Measurements from ENCODE around the gene FAM120AOS. TPM values are rescaled to one million over a fixed set of nuclear protein-coding genes. Genes with fewer than 3 reads are reported as not detected.

Gene FAM120AOS
- total RNA-seq, 1 donor from 2014 or later, result 38.7 TPM

DNA sequence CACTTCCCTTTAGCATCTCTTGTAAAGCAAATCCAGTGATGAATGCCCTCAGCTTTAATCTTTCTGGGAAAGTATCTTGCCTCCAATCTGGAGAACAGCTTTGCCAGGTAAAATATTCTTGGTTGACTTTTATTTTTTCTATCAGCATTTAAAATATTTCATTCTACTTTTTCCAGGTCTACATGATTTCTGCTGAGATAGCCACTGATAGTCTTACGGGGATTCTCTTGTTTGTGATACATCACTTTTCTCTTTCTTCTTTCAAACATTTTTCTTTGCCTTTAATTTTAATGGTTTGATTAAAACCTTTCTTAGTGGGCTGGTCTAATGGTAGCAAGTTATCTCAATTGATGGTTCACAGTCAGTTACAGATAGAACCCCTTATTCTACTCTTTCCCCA, 35.8 kb downstream of the FAM120AOS start:
- Mint-ChIP-seq H3K36me3 (ENCODE audit: low read depth, unreplicated experiment) (peaks cover 8% of the 10 kb centered on the region), H3K27me3 (ENCODE audit: unreplicated experiment) (peaks cover 4% of the 10 kb centered on the region), H3K4me3 (ENCODE audit: unreplicated experiment) (no peak overlapping the region), H3K9me3 (ENCODE audit: unreplicated experiment) (peaks cover 5% of the 10 kb centered on the region), H3K27ac (ENCODE audit: unreplicated experiment) (no peak overlapping the region), H3K4me1 (ENCODE audit: unreplicated experiment) (peaks cover 14% of the 10 kb centered on the region)
- TF ChIP-seq, protein P1, sequence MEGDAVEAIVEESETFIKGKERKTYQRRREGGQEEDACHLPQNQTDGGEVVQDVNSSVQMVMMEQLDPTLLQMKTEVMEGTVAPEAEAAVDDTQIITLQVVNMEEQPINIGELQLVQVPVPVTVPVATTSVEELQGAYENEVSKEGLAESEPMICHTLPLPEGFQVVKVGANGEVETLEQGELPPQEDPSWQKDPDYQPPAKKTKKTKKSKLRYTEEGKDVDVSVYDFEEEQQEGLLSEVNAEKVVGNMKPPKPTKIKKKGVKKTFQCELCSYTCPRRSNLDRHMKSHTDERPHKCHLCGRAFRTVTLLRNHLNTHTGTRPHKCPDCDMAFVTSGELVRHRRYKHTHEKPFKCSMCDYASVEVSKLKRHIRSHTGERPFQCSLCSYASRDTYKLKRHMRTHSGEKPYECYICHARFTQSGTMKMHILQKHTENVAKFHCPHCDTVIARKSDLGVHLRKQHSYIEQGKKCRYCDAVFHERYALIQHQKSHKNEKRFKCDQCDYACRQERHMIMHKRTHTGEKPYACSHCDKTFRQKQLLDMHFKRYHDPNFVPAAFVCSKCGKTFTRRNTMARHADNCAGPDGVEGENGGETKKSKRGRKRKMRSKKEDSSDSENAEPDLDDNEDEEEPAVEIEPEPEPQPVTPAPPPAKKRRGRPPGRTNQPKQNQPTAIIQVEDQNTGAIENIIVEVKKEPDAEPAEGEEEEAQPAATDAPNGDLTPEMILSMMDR (IDR thresholded peaks at IDR 0.05; ENCODE audit: unreplicated experiment), result no peak
- DNase-seq (ENCODE audit: low spot score), result no peak

DNA sequence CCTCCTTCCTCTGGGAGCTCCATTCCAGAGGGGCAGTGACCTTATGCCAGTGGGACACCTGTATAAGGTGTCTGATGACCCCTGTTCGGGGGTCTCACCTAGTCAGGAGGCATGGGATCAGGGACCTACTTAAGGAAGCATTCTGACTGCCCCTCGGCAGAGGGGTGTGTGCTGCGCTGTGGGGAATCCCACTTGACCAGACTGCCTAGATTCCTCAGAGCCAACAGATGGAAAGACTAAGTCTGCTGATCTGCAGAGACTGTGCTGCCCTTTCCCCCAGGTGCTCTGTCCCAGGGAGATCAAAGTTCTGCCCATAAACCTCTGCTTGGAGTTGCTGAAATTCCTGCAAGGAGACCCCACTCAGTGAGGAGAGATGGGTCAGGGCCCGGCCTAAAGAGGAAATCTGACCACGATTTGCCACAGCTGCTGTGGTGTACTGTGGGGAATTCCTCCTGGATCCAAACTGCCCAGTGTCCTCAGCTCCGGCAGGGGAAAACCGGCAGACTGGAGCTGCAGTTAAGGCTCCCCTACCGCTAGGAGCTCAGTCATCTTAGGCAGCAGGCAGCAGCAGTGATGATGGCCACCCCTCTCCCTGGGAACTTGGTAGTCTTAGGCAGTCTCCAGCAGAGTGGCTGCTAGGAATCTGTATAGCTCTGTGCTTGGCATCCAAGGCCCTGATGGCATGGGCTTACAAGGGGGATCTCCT, 36.7 kb downstream of the FAM120AOS start:
- TF ChIP-seq, protein P1 (IDR thresholded peaks at IDR 0.05; ENCODE audit: unreplicated experiment), result no peak
- DNase-seq (ENCODE audit: low spot score), result no peak
- no peak overlapping the region for H3K27ac Mint-ChIP-seq (ENCODE audit: unreplicated experiment)
- H3K4me1 Mint-ChIP-seq (ENCODE audit: unreplicated experiment), result peaks cover 14% of the 10 kb centered on the region
- H3K4me3 Mint-ChIP-seq (ENCODE audit: unreplicated experiment), result no peak overlapping the region
- H3K36me3 Mint-ChIP-seq (ENCODE audit: low read depth, unreplicated experiment), result peaks cover 8% of the 10 kb centered on the region
- H3K27me3 Mint-ChIP-seq (ENCODE audit: unreplicated experiment), result peaks cover 4% of the 10 kb centered on the region
- peaks cover 5% of the 10 kb centered on the region for H3K9me3 Mint-ChIP-seq (ENCODE audit: unreplicated experiment)

DNA sequence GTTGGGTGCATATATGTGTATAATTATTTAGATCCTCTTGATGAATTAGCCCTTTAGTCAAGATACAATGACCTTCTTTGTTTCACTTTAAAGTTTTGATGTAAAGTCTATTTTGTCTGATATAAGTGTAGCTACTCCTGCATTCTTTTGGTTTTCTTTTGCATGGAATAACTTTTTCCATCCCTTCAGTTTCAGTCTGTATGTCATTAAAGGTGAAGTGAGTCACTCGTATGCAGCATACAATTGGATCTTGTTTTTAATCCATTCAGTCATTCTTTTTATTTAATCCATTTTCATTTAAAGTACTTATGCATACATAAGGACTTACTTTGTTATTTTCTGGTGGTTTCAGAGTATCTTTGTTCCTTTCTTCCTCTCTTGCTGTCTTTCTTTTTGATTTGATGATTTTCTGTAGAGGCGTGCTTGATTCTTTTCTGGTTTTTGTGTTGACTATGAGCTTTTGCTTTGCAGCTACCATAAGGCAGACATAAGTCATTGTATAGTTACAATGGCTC, 38.1 kb downstream of the FAM120AOS start:
- no peak overlapping the region for H3K4me3 Mint-ChIP-seq (ENCODE audit: unreplicated experiment)
- peaks cover 5% of the 10 kb centered on the region for H3K9me3 Mint-ChIP-seq (ENCODE audit: unreplicated experiment)
- no peak for DNase-seq (ENCODE audit: low spot score)
- TF ChIP-seq, protein P1 (IDR thresholded peaks at IDR 0.05; ENCODE audit: unreplicated experiment), result no peak
- H3K27ac Mint-ChIP-seq (ENCODE audit: unreplicated experiment), result no peak overlapping the region
- peaks cover 2% of the 10 kb centered on the region for H3K27me3 Mint-ChIP-seq (ENCODE audit: unreplicated experiment)
- peaks cover 14% of the 10 kb centered on the region for H3K4me1 Mint-ChIP-seq (ENCODE audit: unreplicated experiment)
- peaks cover 8% of the 10 kb centered on the region for H3K36me3 Mint-ChIP-seq (ENCODE audit: low read depth, unreplicated experiment)

DNA sequence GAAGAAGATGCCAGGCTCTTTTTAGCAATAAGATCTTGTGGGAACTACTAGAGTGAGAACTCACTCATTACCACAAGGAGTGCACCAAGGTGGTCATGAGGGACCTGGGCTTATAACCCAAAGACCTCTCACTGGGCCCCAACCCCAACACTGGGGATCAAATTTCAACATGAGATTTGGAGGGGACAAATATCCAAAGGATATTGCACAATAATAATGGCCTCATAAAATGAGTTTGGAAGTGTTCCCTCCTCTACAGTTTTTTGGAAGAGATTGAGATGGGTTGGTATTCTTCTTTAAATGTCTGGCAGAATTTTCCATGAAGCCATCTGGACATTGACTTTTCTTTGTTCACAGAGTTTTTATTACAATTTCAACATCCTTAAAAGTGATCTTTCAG, 39.9 kb downstream of the FAM120AOS start:
- Mint-ChIP-seq H3K27ac (ENCODE audit: unreplicated experiment) (no peak overlapping the region), H3K4me3 (ENCODE audit: unreplicated experiment) (no peak overlapping the region), H3K36me3 (ENCODE audit: low read depth, unreplicated experiment) (peaks cover 5% of the 10 kb centered on the region), H3K27me3 (ENCODE audit: unreplicated experiment) (no peaks in the 10 kb centered on the region), H3K4me1 (ENCODE audit: unreplicated experiment) (peaks cover 14% of the 10 kb centered on the region), H3K9me3 (ENCODE audit: unreplicated experiment) (peaks cover 5% of the 10 kb centered on the region)
- TF ChIP-seq, protein P1 (IDR thresholded peaks at IDR 0.05; ENCODE audit: unreplicated experiment), result no peak
- no peak for DNase-seq (ENCODE audit: low spot score)

DNA sequence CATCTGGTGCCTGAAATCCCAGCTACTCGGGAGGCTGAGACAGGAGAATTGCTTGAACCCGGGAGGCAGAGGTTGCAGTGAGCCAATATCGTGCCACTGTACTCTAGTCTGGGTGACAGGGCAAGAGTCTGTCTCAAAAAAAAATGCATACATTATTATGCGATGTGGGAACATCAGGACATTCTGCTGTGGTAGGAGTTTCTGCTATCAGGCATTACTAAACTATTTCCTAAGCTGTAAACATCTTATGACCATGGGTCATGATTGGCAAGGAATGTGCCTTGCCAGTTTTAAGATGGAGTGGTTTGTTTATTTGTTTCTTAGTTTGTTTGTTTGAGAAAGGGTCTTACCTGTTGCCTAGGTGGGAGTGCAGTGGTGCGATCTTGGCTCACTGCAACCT, 47.0 kb downstream of the FAM120AOS start:
- no peak for DNase-seq (ENCODE audit: low spot score)
- no peaks in the 10 kb centered on the region for H3K9me3 Mint-ChIP-seq (ENCODE audit: unreplicated experiment)
- H3K4me3 Mint-ChIP-seq (ENCODE audit: unreplicated experiment), result no peak overlapping the region
- peaks cover 2% of the 10 kb centered on the region for H3K27me3 Mint-ChIP-seq (ENCODE audit: unreplicated experiment)
- TF ChIP-seq, protein P1 (IDR thresholded peaks at IDR 0.05; ENCODE audit: unreplicated experiment), result no peak
- no peak overlapping the region for H3K27ac Mint-ChIP-seq (ENCODE audit: unreplicated experiment)
- no peaks in the 10 kb centered on the region for H3K36me3 Mint-ChIP-seq (ENCODE audit: low read depth, unreplicated experiment)
- H3K4me1 Mint-ChIP-seq (ENCODE audit: unreplicated experiment), result peaks cover 6% of the 10 kb centered on the region

Measured in endothelial cell (in vitro differentiated cells).